CD14-positive monocyte (primary cell): Measurements from ENCODE around the gene TBC1D12. TPM values are rescaled to one million over a fixed set of nuclear protein-coding genes. Genes with fewer than 3 reads are reported as not detected.

Experiments
- DNase-seq, 3 donors: peaks; one replicate each; pipeline ENCODE4 v3.0.0-alpha.2; 2011 to 2022
- H2AFZ ChIP-seq: 2 replicates; pipeline ENCODE4 v1.6.0; 2012; ENCODE audit warnings: mild to moderate bottlenecking, low read depth, low read length, inconsistent platforms; ENCODE audit not compliant: insufficient read depth, poor library complexity, severe bottlenecking
- H3K27ac ChIP-seq, 2 donors: 1 replicate in 1 of 2; 2 replicates in 1 of 2; pipeline ENCODE4 v1.5.1; 2012 to 2013; ENCODE audit warnings: low read length in 2 of 2, control low read depth in 1 of 2, inconsistent platforms in 1 of 2, low read depth in 1 of 2, mild to moderate bottlenecking in 1 of 2
- H3K27me3 ChIP-seq, 2 donors: one replicate each; pipeline versions ENCODE4 v1.6.0 to v1.6.1; 2011 to 2013; ENCODE audit warnings: low read length in 2 of 2; ENCODE audit not compliant: control insufficient read depth in 2 of 2, insufficient read depth in 2 of 2
- H3K36me3 ChIP-seq, 2 donors: replicated peaks in 1 of 2; 1 replicate in 1 of 2; 2 replicates in 1 of 2; pipeline versions ENCODE4 v1.5.1 to v1.6.1; 2012 to 2013; ENCODE audit warnings: low read length in 2 of 2, control low read depth in 1 of 2, inconsistent platforms in 1 of 2, mild to moderate bottlenecking in 1 of 2; ENCODE audit not compliant: insufficient read depth in 2 of 2, control insufficient read depth in 1 of 2
- H3K4me1 ChIP-seq, 2 donors: 1 replicate in 1 of 2; 2 replicates in 1 of 2; pipeline versions ENCODE4 v1.5.1 to v1.6.1; 2012 to 2013; ENCODE audit warnings: low read length in 2 of 2, control low read depth in 1 of 2, inconsistent platforms in 1 of 2, mild to moderate bottlenecking in 1 of 2, moderate library complexity in 1 of 2; ENCODE audit not compliant: insufficient read depth in 2 of 2, control insufficient read depth in 1 of 2
- H3K4me2 ChIP-seq: replicated peaks from 2 replicates; pipeline ENCODE3; 2012; ENCODE audit warnings: low read length, moderate library complexity, mild to moderate bottlenecking; ENCODE audit not compliant: poor library complexity, severe bottlenecking; ENCODE audit errors: extremely low read depth
- H3K4me3 ChIP-seq, 3 experiments: fragments of 200-600 bp in 1 of 3; sonication (generic) in 1 of 3; replicated peaks in 1 of 3; 1 replicate in 2 of 3; 2 replicates in 1 of 3; pipeline ENCODE4 v1.5.1; 2011 to 2013; ENCODE audit warnings: low read length in 3 of 3, mild to moderate bottlenecking in 3 of 3, control low read depth in 2 of 3, low read depth in 2 of 3, inconsistent platforms in 1 of 3, moderate library complexity in 1 of 3
- H3K79me2 ChIP-seq: 2 replicates; pipeline ENCODE4 v1.6.0; 2012; ENCODE audit warnings: mild to moderate bottlenecking, control low read depth, inconsistent platforms, low read length, moderate library complexity; ENCODE audit not compliant: insufficient read depth
- H3K9ac ChIP-seq: 2 replicates; pipeline ENCODE4 v1.6.0; 2017; ENCODE audit warnings: low read length, mild to moderate bottlenecking; ENCODE audit not compliant: insufficient read depth, poor library complexity, severe bottlenecking
- H3K9me3 ChIP-seq, 2 donors: replicated peaks in 1 of 2; 1 replicate in 1 of 2; 2 replicates in 1 of 2; pipeline versions ENCODE4 v1.5.1 to v1.6.1; 2012 to 2013; ENCODE audit warnings: low read length in 2 of 2, control low read depth in 1 of 2; ENCODE audit not compliant: control insufficient read depth in 1 of 2, insufficient read depth in 1 of 2
- H4K20me1 ChIP-seq: 2 replicates; pipeline ENCODE4 v1.6.0; 2012; ENCODE audit warnings: mild to moderate bottlenecking, low read length, control low read depth, moderate library complexity; ENCODE audit not compliant: insufficient read depth
- H3K27ac Mint-ChIP-seq, 7 donors: one replicate each; pipeline ENCODE4 v1.8.0; 2020; ENCODE audit warnings: mild to moderate bottlenecking in 7 of 7, mixed read lengths in 7 of 7, moderate library complexity in 6 of 7, inconsistent platforms in 2 of 7
- H3K27me3 Mint-ChIP-seq, 3 donors: one replicate each; pipeline ENCODE4 v1.8.0; 2021 to 2022; ENCODE audit warnings: low read depth in 3 of 3, mild to moderate bottlenecking in 3 of 3, mixed read lengths in 3 of 3, moderate library complexity in 3 of 3, inconsistent platforms in 1 of 3
- H3K36me3 Mint-ChIP-seq, 2 donors: one replicate each; pipeline ENCODE4 v1.8.0; 2020; ENCODE audit warnings: mixed read lengths in 2 of 2, inconsistent platforms in 1 of 2, mild to moderate bottlenecking in 1 of 2
- H3K4me1 Mint-ChIP-seq: one replicate; pipeline ENCODE4 v1.8.0; 2020; ENCODE audit warnings: mild to moderate bottlenecking, mixed read lengths
- H3K4me3 Mint-ChIP-seq, 2 donors: one replicate each; pipeline ENCODE4 v1.8.0; 2020; ENCODE audit warnings: mild to moderate bottlenecking in 2 of 2, mixed read lengths in 2 of 2, moderate library complexity in 1 of 2
- H3K9me3 Mint-ChIP-seq, 7 donors: one replicate each; pipeline ENCODE4 v1.8.0; 2020 to 2022; ENCODE audit warnings: mixed read lengths in 7 of 7, mild to moderate bottlenecking in 6 of 7, moderate library complexity in 6 of 7, inconsistent platforms in 2 of 7
- CTCF ChIP-seq: fragments of 200-600 bp; IDR thresholded peaks from one replicate; pipeline ENCODE4 v1.8.0; 2022; ENCODE audit warnings: antibody characterized with exemption, mild to moderate bottlenecking
- WGBS: methylation state at CpG from one replicate; pipeline ENCODE4 v1.1.5; 2013; ENCODE audit warnings: missing lambda C conversion rate; ENCODE audit not compliant: insufficient coverage; 5-methylcytosine and 5-hydroxymethylcytosine counted together
- intact Hi-C, 2 donors: fragments of 100-400 bp; cut with micrococcal nuclease; formaldehyde crosslinking; loops; one replicate each; pipeline versions ENCODE4 v1.15.0 to v1.15.1; 2023
- polyA plus RNA-seq, 3 donors: library from polyadenylated mRNA; depleted of rRNA in 1 of 3; unstranded in 2 of 3; stranded (reverse) in 1 of 3; fragments of 300-500 nt in 2 of 3; fragments of >200 nt in 1 of 3; fragmentation: Illumina TruSeq in 2 of 3; gene quantifications; 1 replicate in 2 of 3; 2 replicates in 1 of 3; pipeline ENCODE4 v1.2.3, GENCODE V29; 2012 to 2021

Gene TBC1D12
- polyA plus RNA-seq, 3 donors: 3.1 to 10.5 (median 3.4) TPM

GRCh38 chr10:94578790-94579189 lies 176.4 kb downstream of the TBC1D12 start:
- no peak for DNase-seq
- H3K27ac Mint-ChIP-seq: no peak overlapping the region
- Histone ChIP-seq H3K4me2 (no peak overlapping the region), H4K20me1 (no peaks in the 10 kb centered on the region), H3K9ac (no peak overlapping the region), H3K27ac (no peak overlapping the region), H3K9me3 (no peaks in the 10 kb centered on the region), H3K4me1 (no peaks in the 10 kb centered on the region), H3K79me2 (no peaks in the 10 kb centered on the region), H2AFZ (no peak overlapping the region), H3K4me3 (no peak overlapping the region), H3K36me3 (peaks cover 0 to 7% of the 10 kb centered on the region in 2 donors), H3K27me3 (no peaks in the 10 kb centered on the region)
- peaks cover 0 to 4% (median 0%) of the 10 kb centered on the region in 7 donors for H3K9me3 Mint-ChIP-seq
- H3K36me3 Mint-ChIP-seq: peaks cover 21 to 40% of the 10 kb centered on the region in 2 donors
- no peaks in the 10 kb centered on the region for H3K27me3 Mint-ChIP-seq
- WGBS: 80% methylated on average over 3 of the region's 4 CpGs
- intact Hi-C loops: no loop called here
- H3K4me3 Mint-ChIP-seq: no peak overlapping the region
- H3K4me1 Mint-ChIP-seq: no peaks in the 10 kb centered on the region
- TF ChIP-seq CTCF: no peak

GRCh38 chr10:94583124-94583523 lies 180.8 kb downstream of the TBC1D12 start:
- Histone ChIP-seq H3K4me3 (no peak overlapping the region), H3K27ac (no peak overlapping the region), H3K79me2 (no peaks in the 10 kb centered on the region), H3K9me3 (no peaks in the 10 kb centered on the region), H2AFZ (peak overlapping the region; percentile 24), H3K36me3 (peaks cover 0 to 3% of the 10 kb centered on the region in 2 donors), H3K9ac (no peak overlapping the region), H3K4me2 (no peak overlapping the region), H4K20me1 (no peaks in the 10 kb centered on the region), H3K27me3 (no peaks in the 10 kb centered on the region), H3K4me1 (no peaks in the 10 kb centered on the region)
- no peak for DNase-seq
- no peaks in the 10 kb centered on the region for H3K4me1 Mint-ChIP-seq
- intact Hi-C loops: no loop called here
- H3K36me3 Mint-ChIP-seq: peaks cover 15 to 25% of the 10 kb centered on the region in 2 donors
- H3K9me3 Mint-ChIP-seq: no peaks in the 10 kb centered on the region
- no peaks in the 10 kb centered on the region for H3K27me3 Mint-ChIP-seq
- no peak for TF ChIP-seq CTCF
- H3K4me3 Mint-ChIP-seq: no peak overlapping the region
- H3K27ac Mint-ChIP-seq: no peak overlapping the region

Other genes starting within 250 kb of the TBC1D12 start
- gene NOC3L, start 39.6 kb upstream of the TBC1D12 start, polyA plus RNA-seq: 1 to 10 TPM; 2.4 to 3.0 (median 2.7) TPM
- gene HELLS, start 143.2 kb downstream of the TBC1D12 start, polyA plus RNA-seq: under 1 TPM; 0.04 to 0.39 (median 0.07) TPM